ENCODE data around the gene CEP78.

The CEP78 gene

GRCh38 chr9:78314550-78314949 is 78.7 kb downstream of the CEP78 start:
- no peak for DNase-seq

GRCh38 chr9:78314953-78315870 is 79.3 kb downstream of the CEP78 start:
- no peak for DNase-seq

GRCh38 chr9:78316166-78316892 is 80.5 kb downstream of the CEP78 start:
- no peak for DNase-seq

- no peak for DNase-seq
These were observed 83.5 kb downstream of the CEP78 start for GRCh38 chr9:78319197-78320029.

- DNase-seq, result no peak
These were observed 84.3 kb downstream of the CEP78 start for GRCh38 chr9:78320030-78320693.

- DNase-seq, result no peak
These were observed 85.1 kb downstream of the CEP78 start for GRCh38 chr9:78320875-78321496.

GRCh38 chr9:78321505-78321904 is 85.6 kb downstream of the CEP78 start:
- no peak for DNase-seq

- DNase-seq, result no peak
These were observed 88.3 kb downstream of the CEP78 start for GRCh38 chr9:78324068-78324650.

- no peak for DNase-seq
These were observed 88.8 kb downstream of the CEP78 start for GRCh38 chr9:78324682-78325081.

- no peak for DNase-seq
These were observed 89.5 kb downstream of the CEP78 start for GRCh38 chr9:78325343-78325742.

GRCh38 chr9:78325846-78326360 is 90.0 kb downstream of the CEP78 start:
- DNase-seq, result no peak

GRCh38 chr9:78326564-78326963 is 90.7 kb downstream of the CEP78 start:
- no peak for DNase-seq

Data from effector CD4-positive, alpha-beta T cell (primary cell).